ENCODE data around the gene RPP21. TPM values are rescaled to one million over a fixed set of nuclear protein-coding genes. Genes with fewer than 3 reads are reported as not detected.
"Not testable (repeated sequence)": the region's sequence is repeated elsewhere in the genome, so short reads cannot be mapped to it uniquely, and the experiment has no call there.

RPP21 gene
- total RNA-seq, 6 donors from 2014 or later = 34.6 to 72.4 (median 45.5) TPM

DNA sequence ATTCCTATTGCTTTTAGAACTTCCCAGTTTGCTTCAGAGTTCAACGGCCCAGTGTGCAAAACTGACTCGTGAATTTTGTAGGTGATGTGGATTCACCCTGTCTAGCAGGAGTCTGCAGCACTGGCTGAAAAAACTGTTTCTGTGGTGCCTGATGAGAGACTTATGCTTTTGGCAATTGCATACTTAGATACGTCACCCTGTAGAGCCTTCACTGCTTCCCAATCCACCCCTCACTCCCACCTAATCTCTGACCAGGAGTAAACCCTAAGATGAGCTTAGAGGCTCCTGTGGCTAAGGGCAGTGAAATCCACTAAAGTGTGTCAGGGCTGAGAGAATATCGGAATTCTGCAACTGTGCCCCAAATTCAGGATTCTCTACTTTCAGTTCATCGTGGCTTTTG is 14.3 kb downstream of the RPP21 start:
- H3K9me3 ChIP-seq = no peaks in the 10 kb centered on the region
- no peak overlapping the region for H3K4me3 ChIP-seq
- no peak for ATAC-seq (ENCODE audit: low FRiP score in 2 of 2)
- DNase-seq = no peak
- H3K4me1 ChIP-seq = peaks cover 4 to 10% (median 6%) of the 10 kb centered on the region in 4 donors
- H3K27me3 ChIP-seq = peaks cover 0 to 15% (median 8%) of the 10 kb centered on the region in 4 donors
- H3K36me3 ChIP-seq = no peaks in the 10 kb centered on the region
- no peak overlapping the region for H3K27ac ChIP-seq
- no peak for TF ChIP-seq CTCF (IDR thresholded peaks at IDR 0.05)
- no peak for TF ChIP-seq POLR2AphosphoS5 (IDR thresholded peaks at IDR 0.05)
- no peak for TF ChIP-seq POLR2A (IDR thresholded peaks at IDR 0.05)
- no peak for TF ChIP-seq EP300 (IDR thresholded peaks at IDR 0.05)
- WGBS, 2 donors = 67 to 71% methylated on average over 5 of the region's 5 CpGs

DNA sequence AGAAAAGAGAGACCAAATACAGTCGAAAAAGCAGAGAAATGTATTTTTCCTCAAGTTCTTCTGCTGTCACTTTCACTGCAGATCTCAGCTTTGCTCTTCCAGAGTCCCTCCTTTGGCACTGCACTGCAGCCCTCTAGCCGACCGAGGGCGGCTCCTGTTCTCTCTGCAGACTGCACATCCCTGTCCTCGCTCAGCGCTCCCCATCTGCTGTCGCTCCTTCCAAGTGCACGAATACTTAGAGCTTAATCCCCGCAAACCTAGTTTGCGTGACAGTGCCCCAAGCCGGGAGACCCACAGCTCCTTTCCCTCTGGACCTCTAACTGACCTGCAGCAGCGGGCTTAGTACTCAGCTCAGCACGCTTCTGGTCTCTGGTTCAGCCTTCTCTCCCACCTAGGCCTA is 15.2 kb downstream of the RPP21 start:
- ATAC-seq (ENCODE audit: low FRiP score in 2 of 2) = no peak
- 49 to 60% methylated on average over 13 of the region's 13 CpGs for WGBS, 2 donors

GRCh38 chr6:30361661-30362060 is 16.7 kb downstream of the RPP21 start:
- H3K27me3 ChIP-seq = peaks cover 0 to 15% (median 8%) of the 10 kb centered on the region in 4 donors

More for the DNA sequence above, 15.2 kb downstream of the RPP21 start:
- DNase-seq = no peak
- TF ChIP-seq CTCF (IDR thresholded peaks at IDR 0.05) = no peak
- TF ChIP-seq POLR2AphosphoS5 (IDR thresholded peaks at IDR 0.05) = no peak
- TF ChIP-seq EP300 (IDR thresholded peaks at IDR 0.05) = no peak
- no peak for TF ChIP-seq POLR2A (IDR thresholded peaks at IDR 0.05)
- Histone ChIP-seq H3K4me3 (no peak overlapping the region), H3K9me3 (no peaks in the 10 kb centered on the region), H3K36me3 (no peaks in the 10 kb centered on the region), H3K4me1 (peaks cover 4 to 10% (median 6%) of the 10 kb centered on the region in 4 donors), H3K27ac (no peak overlapping the region), H3K27me3 (peaks cover 0 to 15% (median 8%) of the 10 kb centered on the region in 4 donors)

GRCh38 chr6:30363459-30363858 is 18.5 kb downstream of the RPP21 start:
- ATAC-seq (ENCODE audit: low FRiP score in 2 of 2) (no peak), DNase-seq (no peak)
- H3K4me1 ChIP-seq = no peaks in the 10 kb centered on the region
- peaks cover 0 to 5% (median under 1%) of the 10 kb centered on the region in 4 donors for H3K27me3 ChIP-seq
- no peak overlapping the region for H3K27ac ChIP-seq
- no peaks in the 10 kb centered on the region for H3K9me3 ChIP-seq
- TF ChIP-seq CTCF (IDR thresholded peaks at IDR 0.05) = no peak
- TF ChIP-seq POLR2AphosphoS5 (IDR thresholded peaks at IDR 0.05) = no peak
- no peak for TF ChIP-seq POLR2A (IDR thresholded peaks at IDR 0.05)
- TF ChIP-seq EP300 (IDR thresholded peaks at IDR 0.05) = no peak
- H3K4me3 ChIP-seq = no peak overlapping the region
- H3K36me3 ChIP-seq = no peaks in the 10 kb centered on the region
- 80 to 84% methylated on average over 2 of the region's 2 CpGs for WGBS, 2 donors

More at GRCh38 chr6:30361661-30362060, 16.7 kb downstream of the RPP21 start:
- no peak for DNase-seq
- no peaks in the 10 kb centered on the region for H3K9me3 ChIP-seq
- 83 to 89% methylated on average over 2 of the region's 2 CpGs for WGBS, 2 donors
- no peak overlapping the region for H3K4me3 ChIP-seq
- no peak for ATAC-seq (ENCODE audit: low FRiP score in 2 of 2)
- TF ChIP-seq POLR2A (IDR thresholded peaks at IDR 0.05) (no peak), EP300 (IDR thresholded peaks at IDR 0.05) (no peak), CTCF (IDR thresholded peaks at IDR 0.05) (no peak), POLR2AphosphoS5 (IDR thresholded peaks at IDR 0.05) (no peak)
- no peaks in the 10 kb centered on the region for H3K36me3 ChIP-seq
- peaks cover 4 to 10% (median 6%) of the 10 kb centered on the region in 4 donors for H3K4me1 ChIP-seq
- no peak overlapping the region for H3K27ac ChIP-seq

- TF ChIP-seq CTCF (IDR thresholded peaks at IDR 0.05) (no peak), EP300 (IDR thresholded peaks at IDR 0.05) (no peak), POLR2AphosphoS5 (IDR thresholded peaks at IDR 0.05) (no peak), POLR2A (IDR thresholded peaks at IDR 0.05) (no peak)
- H3K27me3 ChIP-seq = no peaks in the 10 kb centered on the region
- H3K36me3 ChIP-seq = no peaks in the 10 kb centered on the region
- no peak overlapping the region for H3K4me3 ChIP-seq
- 73 to 82% methylated on average over 2 of the region's 2 CpGs for WGBS, 2 donors
- H3K9me3 ChIP-seq = no peaks in the 10 kb centered on the region
- ATAC-seq (ENCODE audit: low FRiP score in 2 of 2) (no peak), DNase-seq (no peak)
- no peaks in the 10 kb centered on the region for H3K4me1 ChIP-seq
- no peak overlapping the region for H3K27ac ChIP-seq
Measured at GRCh38 chr6:30364591-30364990, 19.6 kb downstream of the RPP21 start.

GRCh38 chr6:30369280-30369679 is 24.3 kb downstream of the RPP21 start:
- ATAC-seq (ENCODE audit: low FRiP score in 2 of 2); H3K36me3 ChIP-seq; H3K27me3 ChIP-seq; H3K9me3 ChIP-seq; DNase-seq; H3K27ac ChIP-seq; H3K4me3 ChIP-seq; H3K4me1 ChIP-seq: not testable (repeated sequence)
- 22 to 35% methylated on average over 1 of the region's 1 CpG for WGBS, 2 donors

Data from upper lobe of left lung (tissue), 6 donors.